A549 treated with ZK216348 at 1 μM for 4 hours (cell line): ENCODE results near the gene BPIFA2. TPM values are rescaled to one million over a fixed set of nuclear protein-coding genes. Genes with fewer than 3 reads are reported as not detected.

ENCODE experiments used
- total RNA-seq: library from RNA; stranded (reverse); fragments of 200-300 nt; extraction: Qiagen RNA extraction; gene quantifications from 5 replicates; pipeline ENCODE4 v1.2.3, GENCODE V29; 2022; ENCODE audit warnings: low read depth

Gene BPIFA2
- total RNA-seq: not detected in 5 replicates

GRCh38 chr20:33167859-33168258, at the start of gene BPIFA2:
Gene BPIFA2, plus strand, starts transcription at chr20:33168159. Its CDS starts 987 bp downstream, at chr20:33169146.

GRCh38 chr20:33217052-33217451, 49.1 kb downstream of the BPIFA2 start, which contains the start of gene BPIFA3:
Gene BPIFA3, plus strand, starts transcription at chr20:33217352. Its CDS starts 185 bp downstream, at chr20:33217537.

Other genes starting within 250 kb of the BPIFA2 start
- gene SUN5, start 163.7 kb upstream of the BPIFA2 start, total RNA-seq: not detected in 5 replicates
- gene BPIFB2, start 160.5 kb upstream of the BPIFA2 start, total RNA-seq: not detected in 5 replicates
- gene BPIFB6, start 136.5 kb upstream of the BPIFA2 start, total RNA-seq: not detected in 5 replicates
- not detected in 5 replicates for gene BPIFB3, start 114.3 kb upstream of the BPIFA2 start, total RNA-seq
- not detected in 5 replicates for gene BPIFB4, start 88.5 kb upstream of the BPIFA2 start, total RNA-seq
- gene BPIFA3, start 49.2 kb downstream of the BPIFA2 start, total RNA-seq: not detected in 5 replicates
- gene BPIFA1, start 67.8 kb downstream of the BPIFA2 start, total RNA-seq: not detected in 5 replicates
- 0.18 TPM in 1 of 5 replicates, not detected in the others for gene BPIFB1, start 115.1 kb downstream of the BPIFA2 start, total RNA-seq
- gene CDK5RAP1, start 233.4 kb downstream of the BPIFA2 start, total RNA-seq: 34.1 to 40.0 TPM (median 35.8 TPM) in 5 replicates